Memory B cell (primary cell): Measurements from ENCODE around the gene ZCCHC14.
"Not testable (repeated sequence)": the region's sequence is repeated elsewhere in the genome, so short reads cannot be mapped to it uniquely, and the experiment has no call there.

Experiments used
- ATAC-seq: fragments of 150-1000 bp; cut with Tn5 transposase; 2 replicates; pipeline ENCODE4 v1.10.0; 2021; ENCODE audit warnings: low read depth, mild to moderate bottlenecking, moderate library complexity
- DNase-seq, 2 donors: peaks; one replicate each; pipeline ENCODE4 v3.0.0; 2022; ENCODE audit warnings: low spot score in 2 of 2
- H3K27ac Mint-ChIP-seq: one replicate; pipeline ENCODE4 v1.8.0; 2022; ENCODE audit warnings: mild to moderate bottlenecking, moderate library complexity, mixed read lengths
- H3K27me3 Mint-ChIP-seq: one replicate; pipeline ENCODE4 v1.8.0; 2022; ENCODE audit warnings: mixed read lengths
- H3K36me3 Mint-ChIP-seq: one replicate; pipeline ENCODE4 v1.8.0; 2022; ENCODE audit warnings: mild to moderate bottlenecking, mixed read lengths
- H3K4me1 Mint-ChIP-seq: one replicate; pipeline ENCODE4 v1.8.0; 2022; ENCODE audit warnings: mixed read lengths
- H3K4me3 Mint-ChIP-seq: one replicate; pipeline ENCODE4 v1.8.0; 2022; ENCODE audit warnings: mild to moderate bottlenecking, moderate library complexity, mixed read lengths
- H3K9me3 Mint-ChIP-seq: one replicate; pipeline ENCODE4 v1.8.0; 2022; ENCODE audit warnings: mixed read lengths

Gene ZCCHC14

GRCh38 chr16:87409781-87410180 is 83.0 kb downstream of the ZCCHC14 start:
- DNase-seq (no peak), ATAC-seq (no peak)
- Mint-ChIP-seq H3K9me3 (no peaks in the 10 kb centered on the region), H3K27ac (no peak overlapping the region), H3K27me3 (peaks cover 1% of the 10 kb centered on the region), H3K4me1 (peaks cover 2% of the 10 kb centered on the region), H3K4me3 (no peak overlapping the region), H3K36me3 (peaks cover 10% of the 10 kb centered on the region)

- ATAC-seq (no peak), DNase-seq (no peak)
- Mint-ChIP-seq H3K27me3 (peaks cover 1% of the 10 kb centered on the region), H3K27ac (no peak overlapping the region), H3K4me1 (peaks cover 2% of the 10 kb centered on the region), H3K36me3 (peaks cover 10% of the 10 kb centered on the region), H3K4me3 (no peak overlapping the region), H3K9me3 (no peaks in the 10 kb centered on the region)
Observed at GRCh38 chr16:87409153-87409552, 83.7 kb downstream of the ZCCHC14 start.

GRCh38 chr16:87407511-87408112 is 85.2 kb downstream of the ZCCHC14 start:
- Mint-ChIP-seq H3K9me3 (no peaks in the 10 kb centered on the region), H3K4me3 (peak overlapping the region; percentile 62), H3K4me1 (peaks cover 2% of the 10 kb centered on the region), H3K27me3 (no peaks in the 10 kb centered on the region), H3K27ac (peak overlapping the region; percentile 20), H3K36me3 (peaks cover 17% of the 10 kb centered on the region)
- no peak for DNase-seq
- peak; percentile 78 for ATAC-seq

GRCh38 chr16:87406495-87407088 is 86.2 kb downstream of the ZCCHC14 start:
- no peaks in the 10 kb centered on the region for H3K9me3 Mint-ChIP-seq
- DNase-seq (no peak), ATAC-seq (no peak)
- H3K36me3 Mint-ChIP-seq: peaks cover 18% of the 10 kb centered on the region
- no peaks in the 10 kb centered on the region for H3K27me3 Mint-ChIP-seq
- H3K4me1 Mint-ChIP-seq: peaks cover 2% of the 10 kb centered on the region
- H3K4me3 Mint-ChIP-seq: no peak overlapping the region
- no peak overlapping the region for H3K27ac Mint-ChIP-seq

DNA sequence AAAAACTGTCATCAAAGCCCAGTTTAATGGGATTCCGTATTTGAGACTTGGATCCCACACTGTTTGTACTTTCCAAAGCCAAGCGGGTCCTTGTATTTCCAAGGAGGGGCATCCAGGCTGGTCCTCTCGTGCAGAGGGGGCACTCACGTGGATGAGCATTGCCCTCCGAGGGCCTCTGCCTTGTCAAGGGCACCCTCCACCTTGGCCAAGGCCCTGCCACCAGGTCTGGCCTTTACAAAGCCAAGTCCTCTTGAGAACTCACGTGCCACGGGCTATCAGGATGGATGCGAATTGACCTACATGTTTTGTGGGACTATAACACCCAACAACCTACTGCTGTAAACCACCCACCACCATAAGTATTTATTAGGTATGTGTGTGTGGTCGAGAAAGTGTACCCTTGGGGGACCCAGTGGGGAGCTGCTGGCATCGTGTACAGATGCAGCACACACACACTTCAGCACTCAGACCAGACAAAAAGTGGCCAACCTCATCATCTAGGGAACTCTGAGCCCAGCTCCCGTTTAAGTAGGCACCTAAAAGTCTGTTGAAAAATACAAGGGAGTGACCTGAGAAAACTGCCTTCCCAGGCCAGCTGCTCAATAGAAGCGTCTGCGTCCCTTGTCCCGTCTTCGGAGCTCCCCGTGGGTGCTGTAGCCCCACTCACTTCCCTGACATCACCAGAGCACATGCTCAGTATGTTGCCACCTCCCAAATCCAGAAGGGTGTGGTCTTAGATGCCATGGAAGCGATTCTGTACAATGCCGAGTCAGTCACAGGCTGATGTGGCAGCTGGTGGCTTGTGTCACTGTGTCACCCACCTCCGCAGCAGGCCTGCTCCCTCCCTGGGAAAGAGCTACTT is 87.8 kb downstream of the ZCCHC14 start:
- no peak for DNase-seq
- no peak for ATAC-seq
- Mint-ChIP-seq H3K27me3 (no peaks in the 10 kb centered on the region), H3K4me3 (no peak overlapping the region), H3K9me3 (no peaks in the 10 kb centered on the region), H3K36me3 (peaks cover 18% of the 10 kb centered on the region), H3K4me1 (peaks cover 2% of the 10 kb centered on the region), H3K27ac (peak overlapping the region; percentile 35)

- H3K4me3 Mint-ChIP-seq: no peak overlapping the region
- H3K27ac Mint-ChIP-seq: no peak overlapping the region
- H3K9me3 Mint-ChIP-seq: no peaks in the 10 kb centered on the region
- H3K27me3 Mint-ChIP-seq: no peaks in the 10 kb centered on the region
- DNase-seq (no peak), ATAC-seq (no peak)
- peaks cover 29% of the 10 kb centered on the region for H3K4me1 Mint-ChIP-seq
- peaks cover 5% of the 10 kb centered on the region for H3K36me3 Mint-ChIP-seq
Observed at GRCh38 chr16:87395181-87395842, 97.5 kb downstream of the ZCCHC14 start.

GRCh38 chr16:87393680-87394055 is 99.2 kb downstream of the ZCCHC14 start:
- ATAC-seq (no peak), DNase-seq (no peak)
- Mint-ChIP-seq H3K27ac (peak overlapping the region; percentile 92), H3K36me3 (peaks cover 1% of the 10 kb centered on the region), H3K27me3 (no peaks in the 10 kb centered on the region), H3K4me1 (peaks cover 29% of the 10 kb centered on the region), H3K9me3 (no peaks in the 10 kb centered on the region), H3K4me3 (peak overlapping the region; percentile 86)

DNA sequence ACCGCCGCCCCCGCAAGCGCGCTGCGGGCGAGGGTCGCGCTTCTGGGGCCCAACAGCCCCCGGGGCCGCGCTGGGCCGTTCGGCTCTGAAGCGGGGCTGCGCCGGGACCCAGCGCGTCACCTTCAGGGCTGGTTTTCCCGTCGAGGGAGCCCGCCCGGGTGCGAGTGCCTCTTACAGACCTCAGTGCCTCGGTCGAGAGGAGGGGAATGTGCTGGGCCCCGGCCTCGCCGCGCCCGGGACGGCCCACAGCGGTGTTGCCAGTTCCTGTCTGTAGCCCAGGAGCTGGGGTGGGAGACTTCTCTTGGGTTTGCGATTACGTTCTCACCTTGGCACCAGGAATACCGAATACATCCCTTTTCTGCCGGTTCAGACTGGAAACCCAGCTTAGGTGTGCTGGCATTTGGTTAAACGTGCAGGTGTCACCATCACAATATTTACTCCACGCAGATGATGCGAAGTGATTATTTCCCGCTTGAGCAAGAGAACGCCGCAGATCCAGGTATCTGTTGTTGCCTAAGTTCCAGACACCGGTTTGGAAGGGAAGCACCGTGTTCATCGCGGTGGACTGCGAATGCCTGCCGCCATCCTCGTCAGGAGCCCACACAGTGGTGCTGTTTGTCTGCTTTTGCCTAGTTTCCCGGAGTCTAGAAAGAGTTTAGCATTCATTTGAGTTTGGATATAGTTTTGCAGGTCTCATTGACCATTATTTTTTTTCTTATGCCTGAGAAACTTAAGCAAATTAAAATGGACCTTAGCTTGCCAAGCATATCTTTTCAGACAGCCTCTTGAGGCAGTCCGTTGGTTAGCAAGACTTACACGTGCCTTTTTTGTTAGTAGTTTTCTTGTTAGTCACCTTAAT is 99.8 kb downstream of the ZCCHC14 start:
- no peaks in the 10 kb centered on the region for H3K27me3 Mint-ChIP-seq

GRCh38 chr16:87391950-87392820 is 100.6 kb downstream of the ZCCHC14 start, which contains the start of gene MAP1LC3B:
MAP1LC3B (plus strand) TSS chr16:87392336; CDS start chr16:87392428, 92 bp downstream.
- H3K9me3 Mint-ChIP-seq: no peaks in the 10 kb centered on the region
- peaks cover 39% of the 10 kb centered on the region for H3K4me1 Mint-ChIP-seq
- no peaks in the 10 kb centered on the region for H3K27me3 Mint-ChIP-seq

More for the DNA sequence above, 99.8 kb downstream of the ZCCHC14 start:
- H3K4me3 Mint-ChIP-seq: peak overlapping the region; percentile 86
- DNase-seq: peak; percentile 29 to 38
- peaks cover 31% of the 10 kb centered on the region for H3K4me1 Mint-ChIP-seq
- H3K36me3 Mint-ChIP-seq: peaks cover 1% of the 10 kb centered on the region
- no peak for ATAC-seq
- H3K9me3 Mint-ChIP-seq: no peaks in the 10 kb centered on the region
- H3K27ac Mint-ChIP-seq: peak overlapping the region; percentile 92

DNA sequence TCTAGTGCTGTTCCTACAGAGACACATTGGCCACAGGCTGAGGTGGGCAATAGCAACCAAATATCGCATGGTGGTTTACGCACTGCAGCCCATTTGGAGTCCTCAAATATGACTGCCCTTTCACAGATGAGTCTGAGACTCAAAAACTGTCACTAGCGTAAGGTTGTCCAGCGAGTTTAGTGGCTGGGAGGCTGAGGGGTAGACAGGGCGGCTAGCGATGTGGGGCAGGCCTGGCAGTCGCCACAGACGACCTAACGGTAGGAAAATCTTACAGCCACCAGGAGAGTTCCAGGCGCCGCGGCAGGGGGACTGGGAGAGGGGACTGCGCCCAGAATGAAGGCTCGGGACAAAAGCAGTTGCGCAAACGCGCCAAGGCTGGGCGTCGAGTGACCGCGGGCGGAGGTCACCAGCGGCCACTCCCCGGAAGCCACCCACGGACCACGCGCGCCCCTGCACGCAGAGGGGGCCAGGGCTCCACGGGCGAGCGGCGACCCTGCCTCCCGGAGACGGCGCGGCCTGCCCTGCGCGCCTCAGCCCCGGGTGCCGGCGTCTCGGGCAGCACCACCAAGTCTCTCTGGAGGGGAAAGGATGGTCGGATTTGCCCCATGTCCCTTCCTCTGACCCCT is 101.4 kb downstream of the ZCCHC14 start:
- peak overlapping the region; percentile 92 for H3K4me3 Mint-ChIP-seq
- ATAC-seq: no peak
- no peaks in the 10 kb centered on the region for H3K27me3 Mint-ChIP-seq
- peak in 1 of 2 donors; percentile 35 for DNase-seq
- peak overlapping the region; percentile 92 for H3K27ac Mint-ChIP-seq
- H3K9me3 Mint-ChIP-seq: no peaks in the 10 kb centered on the region
- H3K4me1 Mint-ChIP-seq: peaks cover 43% of the 10 kb centered on the region
- H3K36me3 Mint-ChIP-seq: peaks cover 1% of the 10 kb centered on the region

More at GRCh38 chr16:87391950-87392820, 100.6 kb downstream of the ZCCHC14 start, which contains the start of gene MAP1LC3B:
- ATAC-seq: peak; percentile 68
- DNase-seq: peak; percentile 100
- Mint-ChIP-seq H3K36me3 (peaks cover 1% of the 10 kb centered on the region), H3K27ac (peak within 1 kb of the TSS; percentile 92), H3K4me3 (peak within 1 kb of the TSS; percentile 92)

- peaks cover 46% of the 10 kb centered on the region for H3K4me1 Mint-ChIP-seq
- no peaks in the 10 kb centered on the region for H3K9me3 Mint-ChIP-seq
- peak overlapping the region; percentile 92 for H3K27ac Mint-ChIP-seq
- ATAC-seq: no peak
- no peak for DNase-seq
- H3K27me3 Mint-ChIP-seq: no peaks in the 10 kb centered on the region
- peak overlapping the region; percentile 92 for H3K4me3 Mint-ChIP-seq
- H3K36me3 Mint-ChIP-seq: peaks cover 1% of the 10 kb centered on the region
Observed at GRCh38 chr16:87390641-87391323, 102.0 kb downstream of the ZCCHC14 start.

GRCh38 chr16:87389914-87390313 is 102.9 kb downstream of the ZCCHC14 start:
- not testable (repeated sequence) for ATAC-seq, H3K4me3 Mint-ChIP-seq, DNase-seq, H3K9me3 Mint-ChIP-seq, H3K36me3 Mint-ChIP-seq, H3K27me3 Mint-ChIP-seq
- peak overlapping the region; percentile 84 for H3K27ac Mint-ChIP-seq
- H3K4me1 Mint-ChIP-seq: peaks cover 41% of the 10 kb centered on the region
